Natural killer cell treated with Interleukin-12 subunit alpha and Interleukin-12 subunit beta and Interleukin-15 and Interleukin-18, amount 100 ng/mL, for 72 hours (primary cell): ENCODE data around the gene SCCPDH. TPM values are rescaled to one million over a fixed set of nuclear protein-coding genes. Genes with fewer than 3 reads are reported as not detected.
"Not testable (repeated sequence)": the region's sequence is repeated elsewhere in the genome, so short reads cannot be mapped to it uniquely, and the experiment has no call there.

Experiments
- ATAC-seq, 2 donors: fragments of 150-1000 bp; cut with Tn5 transposase in 1 of 2; sonication (Bioruptor Pico), chemical (Tn5 transposase) in 1 of 2; 2 replicates each; pipeline ENCODE4 v1.10.0; 2021
- DNase-seq: peaks from one replicate; pipeline ENCODE4 v3.0.0; 2022; ENCODE audit warnings: low spot score
- H3K27ac Mint-ChIP-seq, 2 donors: 1 replicate in 1 of 2; 2 replicates in 1 of 2; pipeline ENCODE4 v1.8.0; 2022; ENCODE audit warnings: mixed read lengths in 2 of 2, mild to moderate bottlenecking in 1 of 2, moderate library complexity in 1 of 2
- H3K27me3 Mint-ChIP-seq, 2 donors: 1 replicate in 1 of 2; 2 replicates in 1 of 2; pipeline ENCODE4 v1.8.0; 2022; ENCODE audit warnings: mixed read lengths in 2 of 2
- H3K36me3 Mint-ChIP-seq: one replicate; pipeline ENCODE4 v1.8.0; 2022; ENCODE audit warnings: mixed read lengths
- H3K4me1 Mint-ChIP-seq, 2 donors: 1 replicate in 1 of 2; 2 replicates in 1 of 2; pipeline ENCODE4 v1.8.0; 2022; ENCODE audit warnings: low read depth in 2 of 2, mixed read lengths in 2 of 2, mild to moderate bottlenecking in 1 of 2
- H3K4me3 Mint-ChIP-seq: one replicate; pipeline ENCODE4 v1.8.0; 2022; ENCODE audit warnings: mixed read lengths
- H3K9me3 Mint-ChIP-seq: 2 replicates; pipeline ENCODE4 v1.8.0; 2022; ENCODE audit warnings: mixed read lengths
- total RNA-seq, 2 donors: library from RNA; stranded (reverse); gene quantifications; one replicate each; pipeline ENCODE4 v1.2.3, GENCODE V29; 2022

Gene SCCPDH
- total RNA-seq, 2 donors from 2014 or later, result 12.3 to 18.2 TPM

DNA sequence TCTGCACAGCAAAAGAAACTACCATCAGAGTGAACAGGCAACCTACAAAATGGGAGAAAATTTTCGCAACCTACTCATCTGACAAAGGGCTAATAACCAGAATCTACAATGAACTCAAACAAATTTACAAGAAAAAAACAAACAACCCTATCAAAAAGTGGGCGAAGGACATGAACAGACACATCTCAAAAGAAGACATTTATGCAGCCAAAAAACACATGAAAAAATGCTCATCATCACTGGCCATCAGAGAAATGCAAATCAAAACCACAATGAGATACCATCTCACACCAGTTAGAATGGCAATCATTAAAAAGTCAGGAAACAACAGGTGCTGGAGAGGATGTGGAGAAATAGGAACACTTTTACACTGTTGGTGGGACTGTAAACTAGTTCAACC is 4.8 kb upstream of the SCCPDH start:
- not testable (repeated sequence) for DNase-seq, H3K9me3 Mint-ChIP-seq, H3K4me3 Mint-ChIP-seq, H3K4me1 Mint-ChIP-seq, ATAC-seq, H3K27ac Mint-ChIP-seq
- H3K27me3 Mint-ChIP-seq, result peaks cover 15 to 20% of the 10 kb centered on the region in 2 donors
- peaks cover 14% of the 10 kb centered on the region for H3K36me3 Mint-ChIP-seq

DNA sequence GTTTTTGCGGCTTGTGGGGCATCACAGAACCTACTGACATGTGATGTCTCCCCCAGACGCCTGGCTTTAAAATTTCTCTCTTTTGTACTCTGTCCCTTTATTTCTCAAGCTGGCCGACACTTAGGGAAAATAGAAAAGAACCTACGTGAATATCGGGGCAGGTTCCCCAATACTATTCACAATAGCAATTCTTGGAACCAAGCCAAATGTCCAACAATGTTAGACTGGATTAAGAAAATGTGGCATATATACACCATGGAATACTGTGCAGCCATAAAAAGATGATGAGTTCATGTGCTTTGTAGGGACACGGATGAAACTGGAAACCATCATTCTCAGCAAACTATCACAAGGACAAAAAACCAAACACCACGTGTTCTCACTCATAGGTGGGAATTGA is 3.4 kb upstream of the SCCPDH start:
- H3K27ac Mint-ChIP-seq, H3K4me3 Mint-ChIP-seq: not testable (repeated sequence)

GRCh38 chr1:246722720-246723119 is 1.5 kb upstream of the SCCPDH start:
- Mint-ChIP-seq H3K27ac (no peak overlapping the region), H3K27me3 (peaks cover 0 to 6% of the 10 kb centered on the region in 2 donors), H3K9me3 (peaks cover 3% of the 10 kb centered on the region), H3K36me3 (peaks cover 16% of the 10 kb centered on the region), H3K4me1 (peaks cover 8 to 10% of the 10 kb centered on the region in 2 donors), H3K4me3 (peak overlapping the region; percentile 93)
- DNase-seq (no peak), ATAC-seq (no peak)

More for the DNA sequence above, 3.4 kb upstream of the SCCPDH start:
- ATAC-seq, H3K9me3 Mint-ChIP-seq, DNase-seq: not testable (repeated sequence)
- Mint-ChIP-seq H3K36me3 (peaks cover 14% of the 10 kb centered on the region), H3K4me1 (peaks cover 8 to 10% of the 10 kb centered on the region in 2 donors), H3K27me3 (peaks cover 8 to 15% of the 10 kb centered on the region in 2 donors)

GRCh38 chr1:246724731-246725095 is 504 bp downstream of the SCCPDH start:
- peaks cover 5% of the 10 kb centered on the region for H3K9me3 Mint-ChIP-seq
- H3K27ac Mint-ChIP-seq, result peak overlapping the region; percentile 49 to 71
- peaks cover 8 to 10% of the 10 kb centered on the region in 2 donors for H3K4me1 Mint-ChIP-seq
- no peak for DNase-seq
- H3K27me3 Mint-ChIP-seq, result peaks cover 0 to 4% of the 10 kb centered on the region in 2 donors
- peak overlapping the region; percentile 86 for H3K4me3 Mint-ChIP-seq
- ATAC-seq, result no peak
- H3K36me3 Mint-ChIP-seq, result peaks cover 30% of the 10 kb centered on the region

GRCh38 chr1:246725191-246725590 is 982 bp downstream of the SCCPDH start:
- Mint-ChIP-seq H3K36me3 (peaks cover 35% of the 10 kb centered on the region), H3K27ac (peak overlapping the region; percentile 49 to 71)

GRCh38 chr1:246726255-246726679 is 2.1 kb downstream of the SCCPDH start:
- no peak overlapping the region for H3K27ac Mint-ChIP-seq
- H3K36me3 Mint-ChIP-seq, result peaks cover 40% of the 10 kb centered on the region
- H3K4me1 Mint-ChIP-seq, result peaks cover 8 to 10% of the 10 kb centered on the region in 2 donors
- H3K9me3 Mint-ChIP-seq, result peaks cover 5% of the 10 kb centered on the region
- H3K27me3 Mint-ChIP-seq, result no peaks in the 10 kb centered on the region
- DNase-seq (no peak), ATAC-seq (no peak)
- H3K4me3 Mint-ChIP-seq, result peak overlapping the region; percentile 26

More at GRCh38 chr1:246725191-246725590, 982 bp downstream of the SCCPDH start:
- Mint-ChIP-seq H3K4me3 (peak overlapping the region; percentile 86), H3K4me1 (peaks cover 8 to 10% of the 10 kb centered on the region in 2 donors), H3K9me3 (peaks cover 5% of the 10 kb centered on the region), H3K27me3 (peaks cover 0 to 4% of the 10 kb centered on the region in 2 donors)
- no peak for ATAC-seq
- no peak for DNase-seq

DNA sequence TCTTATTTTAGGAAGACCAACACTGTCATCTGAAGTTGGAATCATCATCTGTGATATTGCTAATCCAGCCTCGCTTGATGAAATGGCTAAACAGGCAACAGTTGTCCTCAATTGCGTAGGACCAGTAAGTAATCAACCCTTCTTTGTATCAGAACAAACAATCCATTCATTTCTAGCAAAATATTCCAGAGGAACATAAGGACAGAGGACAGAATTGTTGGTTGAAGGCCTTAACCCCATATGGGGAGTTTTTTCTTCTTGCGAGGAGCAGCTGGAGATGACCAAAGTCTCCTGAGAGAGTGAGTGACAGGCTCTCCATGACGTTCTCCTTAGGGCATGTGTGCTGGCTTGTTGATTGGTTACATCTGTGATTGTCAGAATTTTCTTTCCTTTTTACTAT is 2.7 kb downstream of the SCCPDH start:
- H3K4me3 Mint-ChIP-seq, result peak overlapping the region; percentile 26
- no peak overlapping the region for H3K27ac Mint-ChIP-seq
- DNase-seq (no peak), ATAC-seq (no peak)
- H3K4me1 Mint-ChIP-seq, result peaks cover 8 to 10% of the 10 kb centered on the region in 2 donors
- peaks cover 5% of the 10 kb centered on the region for H3K9me3 Mint-ChIP-seq
- no peaks in the 10 kb centered on the region for H3K27me3 Mint-ChIP-seq
- peaks cover 42% of the 10 kb centered on the region for H3K36me3 Mint-ChIP-seq

DNA sequence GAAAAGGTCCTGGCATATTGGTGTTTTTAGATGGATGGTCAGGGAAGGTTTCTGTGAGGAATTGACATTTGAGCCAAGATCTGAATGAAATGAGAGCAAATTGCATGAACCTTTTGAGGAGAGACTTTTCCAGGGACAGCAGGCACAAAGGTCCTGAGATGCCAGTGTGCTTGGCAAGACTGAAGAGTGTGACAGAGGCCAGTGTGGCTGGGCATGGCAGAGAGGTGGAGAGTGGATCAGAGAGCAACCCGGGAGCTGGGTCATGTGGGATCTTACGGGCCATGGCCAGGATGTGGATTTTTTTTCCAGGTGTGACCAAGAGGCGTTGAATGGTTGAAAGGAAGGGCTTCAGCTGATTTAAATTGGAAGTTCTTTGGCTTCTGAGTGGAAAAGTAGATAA is 3.4 kb downstream of the SCCPDH start:
- DNase-seq, result no peak
- peaks cover 5% of the 10 kb centered on the region for H3K9me3 Mint-ChIP-seq
- ATAC-seq, result no peak
- H3K27me3 Mint-ChIP-seq, result no peaks in the 10 kb centered on the region
- H3K4me1 Mint-ChIP-seq, result peaks cover 8 to 10% of the 10 kb centered on the region in 2 donors
- H3K36me3 Mint-ChIP-seq, result peaks cover 47% of the 10 kb centered on the region
- H3K4me3 Mint-ChIP-seq, result no peak overlapping the region
- no peak overlapping the region for H3K27ac Mint-ChIP-seq

GRCh38 chr1:246728311-246728710 is 4.1 kb downstream of the SCCPDH start:
- Mint-ChIP-seq H3K27me3 (no peaks in the 10 kb centered on the region), H3K27ac (no peak overlapping the region), H3K4me1 (peaks cover 8 to 11% of the 10 kb centered on the region in 2 donors), H3K36me3 (peaks cover 47% of the 10 kb centered on the region), H3K9me3 (peaks cover 5% of the 10 kb centered on the region), H3K4me3 (no peak overlapping the region)
- DNase-seq (no peak), ATAC-seq (no peak)

- not testable (repeated sequence) for H3K4me3 Mint-ChIP-seq, H3K27ac Mint-ChIP-seq, H3K27me3 Mint-ChIP-seq, ATAC-seq, H3K9me3 Mint-ChIP-seq, DNase-seq
- H3K4me1 Mint-ChIP-seq, result peaks cover 5 to 17% of the 10 kb centered on the region in 2 donors
- H3K36me3 Mint-ChIP-seq, result peaks cover 47% of the 10 kb centered on the region
These were observed 4.8 kb downstream of the SCCPDH start for GRCh38 chr1:246729040-246729439.

- DNase-seq, result no peak
- H3K4me1 Mint-ChIP-seq, result peaks cover 0 to 6% of the 10 kb centered on the region in 2 donors
- H3K27ac Mint-ChIP-seq, result no peak overlapping the region
- peaks cover 5% of the 10 kb centered on the region for H3K9me3 Mint-ChIP-seq
- H3K27me3 Mint-ChIP-seq, result no peaks in the 10 kb centered on the region
- H3K36me3 Mint-ChIP-seq, result peaks cover 51% of the 10 kb centered on the region
- no peak overlapping the region for H3K4me3 Mint-ChIP-seq
- ATAC-seq, result no peak
These were observed 6.6 kb downstream of the SCCPDH start for GRCh38 chr1:246730839-246731238.

DNA sequence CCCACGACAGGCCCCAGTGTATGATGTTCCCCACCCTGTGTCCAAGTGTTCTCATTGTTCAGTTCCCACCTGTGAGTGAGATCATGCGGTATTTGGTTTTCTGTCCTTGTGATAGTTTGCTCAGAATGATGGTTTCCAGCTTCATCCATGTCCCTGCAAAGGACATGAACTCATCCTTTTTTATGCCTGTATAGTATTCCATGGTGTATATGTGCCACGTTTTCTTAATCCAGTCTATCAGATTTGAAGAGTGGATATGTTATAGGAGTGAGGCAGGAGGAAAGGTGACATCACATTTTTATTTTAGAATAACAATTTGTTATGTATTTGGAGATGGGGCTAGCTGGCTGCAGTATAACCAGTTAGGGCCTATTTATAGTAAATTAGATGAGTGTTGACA is 7.7 kb downstream of the SCCPDH start:
- H3K4me1 Mint-ChIP-seq, H3K27ac Mint-ChIP-seq, ATAC-seq, H3K4me3 Mint-ChIP-seq, H3K27me3 Mint-ChIP-seq, H3K9me3 Mint-ChIP-seq, DNase-seq: not testable (repeated sequence)
- peaks cover 51% of the 10 kb centered on the region for H3K36me3 Mint-ChIP-seq

DNA sequence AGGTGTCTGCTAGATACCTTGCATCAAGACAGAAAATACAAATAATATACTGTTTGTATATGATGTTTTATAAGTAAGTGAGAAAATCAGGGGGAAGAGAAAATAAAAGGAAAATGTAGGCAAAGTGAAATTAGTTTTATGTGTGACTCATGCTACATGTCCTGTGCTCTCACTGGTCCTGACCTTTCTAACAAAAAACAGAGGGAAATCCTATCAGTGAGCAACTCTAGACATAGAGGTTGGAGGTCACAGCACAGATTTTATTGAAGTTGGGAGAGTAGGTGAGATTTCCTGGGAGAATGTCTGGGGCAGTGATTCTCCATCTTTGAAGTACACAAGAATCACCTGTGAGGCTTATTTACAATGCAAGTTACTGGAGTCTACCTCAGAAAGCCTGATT is 9.5 kb downstream of the SCCPDH start:
- Mint-ChIP-seq H3K4me1 (peaks cover 0 to 6% of the 10 kb centered on the region in 2 donors), H3K36me3 (peaks cover 35% of the 10 kb centered on the region), H3K9me3 (peaks cover 4% of the 10 kb centered on the region), H3K27me3 (no peaks in the 10 kb centered on the region), H3K4me3 (no peak overlapping the region), H3K27ac (no peak overlapping the region)
- ATAC-seq (no peak), DNase-seq (no peak)

DNA sequence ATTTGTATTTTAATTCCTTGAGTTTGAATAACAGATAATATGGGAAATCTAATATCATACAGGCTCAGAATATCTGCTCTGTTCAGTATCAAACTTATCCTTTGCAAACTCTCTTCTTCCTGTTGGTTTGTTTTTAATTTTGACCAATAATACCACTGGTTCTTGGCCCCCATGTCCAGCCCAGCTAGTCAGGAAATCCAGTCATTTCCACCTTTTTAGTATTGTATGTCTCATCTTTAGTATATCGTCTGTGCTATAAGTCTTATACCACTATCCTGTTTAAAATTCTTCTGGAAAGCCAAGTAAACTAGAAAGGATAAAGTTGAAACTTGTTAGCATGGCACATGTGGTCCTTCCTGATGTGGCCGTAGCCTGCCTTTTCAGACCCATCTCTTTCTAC is 10.7 kb downstream of the SCCPDH start:
- Mint-ChIP-seq H3K27ac (no peak overlapping the region), H3K27me3 (no peaks in the 10 kb centered on the region), H3K9me3 (no peaks in the 10 kb centered on the region), H3K4me3 (no peak overlapping the region), H3K36me3 (peaks cover 23% of the 10 kb centered on the region), H3K4me1 (peaks cover 0 to 6% of the 10 kb centered on the region in 2 donors)
- ATAC-seq (no peak), DNase-seq (no peak)

DNA sequence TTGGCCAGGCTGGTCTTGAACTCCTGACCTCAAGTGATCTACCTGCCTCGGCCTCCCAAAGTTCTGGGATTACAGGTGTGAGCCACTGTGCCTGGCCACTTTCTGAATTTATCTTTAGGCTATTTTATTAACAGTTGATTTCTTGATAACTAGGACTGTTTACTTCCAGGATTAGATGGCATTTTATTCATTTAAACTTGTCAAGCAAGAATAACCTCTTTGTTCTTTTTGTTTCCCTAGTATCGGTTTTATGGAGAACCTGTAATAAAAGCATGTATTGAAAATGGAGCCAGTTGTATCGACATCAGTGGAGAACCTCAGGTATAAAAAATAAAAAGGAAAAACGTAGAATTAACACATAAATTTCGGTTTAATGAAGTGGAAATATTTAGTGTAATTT is 11.5 kb downstream of the SCCPDH start:
- H3K27me3 Mint-ChIP-seq, result no peaks in the 10 kb centered on the region
- no peak overlapping the region for H3K27ac Mint-ChIP-seq
- peaks cover 0 to 6% of the 10 kb centered on the region in 2 donors for H3K4me1 Mint-ChIP-seq
- ATAC-seq (no peak), DNase-seq (no peak)
- H3K9me3 Mint-ChIP-seq, result no peaks in the 10 kb centered on the region
- peaks cover 16% of the 10 kb centered on the region for H3K36me3 Mint-ChIP-seq
- no peak overlapping the region for H3K4me3 Mint-ChIP-seq
